H1 (cell line): Measurements from ENCODE around the gene CKAP5. TPM values are rescaled to one million over a fixed set of nuclear protein-coding genes. Genes with fewer than 3 reads are reported as not detected.

Experiments used
- CTCF ChIA-PET: fragments of 300-600 bp; sonication (Branson Sonifier 250); formaldehyde crosslinking; loops from one replicate; lab custom pipeline; 2021; ENCODE audit not compliant: partially characterized antibody; lab: Charles Lee
- POLR2A ChIA-PET: fragments of 300-600 bp; sonication (Branson Sonifier 250); formaldehyde crosslinking; loops from one replicate; lab custom pipeline; 2021; ENCODE audit warnings: inconsistent platforms; ENCODE audit not compliant: partially characterized antibody; lab: Charles Lee
- DNase-seq, 2 experiments: peaks; one replicate each; pipeline versions ENCODE4 v3.0.0 to v3.0.0-alpha.2; 2010 to 2022; ENCODE audit warnings: low spot score in 2 of 2, low read depth in 1 of 2, mixed read lengths in 1 of 2
- FAIRE-seq: peaks from 2 replicates; lab custom pipeline; 2011; peaks lifted over from hg19 to GRCh38; lab: Jason Lieb, UNC
- H2AFZ ChIP-seq: 2 replicates; pipeline ENCODE4 v1.8.1; 2012; ENCODE audit warnings: low read length, inconsistent platforms
- H2AK5ac ChIP-seq: 2 replicates; pipeline ENCODE4 v1.6.1; 2013; ENCODE audit warnings: low read depth, low read length
- H2BK120ac ChIP-seq: replicated peaks from 2 replicates; pipeline ENCODE3; 2013; ENCODE audit warnings: low read depth, low read length, inconsistent platforms
- H2BK12ac ChIP-seq: 2 replicates; pipeline ENCODE4 v1.6.1; 2013; ENCODE audit warnings: low read depth, low read length
- H2BK15ac ChIP-seq: 2 replicates; pipeline ENCODE4 v1.6.1; 2013; ENCODE audit warnings: low read length
- H2BK20ac ChIP-seq: 2 replicates; pipeline ENCODE4 v1.6.1; 2013; ENCODE audit warnings: low read length
- H2BK5ac ChIP-seq: 2 replicates; pipeline ENCODE4 v1.6.1; 2013; ENCODE audit warnings: low read depth, low read length
- H3K14ac ChIP-seq: 2 replicates; pipeline ENCODE4 v1.6.1; 2013; ENCODE audit warnings: inconsistent platforms; ENCODE audit not compliant: insufficient read length
- H3K18ac ChIP-seq: 2 replicates; pipeline ENCODE4 v1.6.1; 2013; ENCODE audit warnings: low read length; ENCODE audit errors: extremely low read depth
- H3K23ac ChIP-seq: 2 replicates; pipeline ENCODE4 v1.6.1; 2013; ENCODE audit warnings: inconsistent platforms; ENCODE audit not compliant: insufficient read length
- H3K23me2 ChIP-seq: 2 replicates; pipeline ENCODE4 v1.6.1; 2013; ENCODE audit warnings: low read depth, low read length
- H3K27ac ChIP-seq: 2 replicates; pipeline ENCODE4 v1.6.1; 2011; ENCODE audit warnings: low read depth, low read length, inconsistent platforms
- H3K27me3 ChIP-seq, 4 experiments: replicated peaks in 1 of 4; 1 replicate in 1 of 4; 2 replicates in 3 of 4; pipeline versions ENCODE4 v1.6.1 to v1.8.1; 2011 to 2013; ENCODE audit warnings: low read length in 3 of 4, mild to moderate bottlenecking in 3 of 4, inconsistent platforms in 2 of 4, mixed read lengths in 2 of 4, moderate library complexity in 1 of 4; ENCODE audit not compliant: control insufficient read depth in 3 of 4, insufficient read depth in 3 of 4; ENCODE audit errors: extremely low read depth in 1 of 4
- H3K36me3 ChIP-seq, 4 experiments: 2 replicates each; pipeline versions ENCODE4 v1.6.1 to v1.8.1; 2011 to 2013; ENCODE audit warnings: mild to moderate bottlenecking in 4 of 4, low read length in 3 of 4, moderate library complexity in 2 of 4, control low read depth in 1 of 4, inconsistent platforms in 1 of 4; ENCODE audit not compliant: insufficient read depth in 4 of 4, control insufficient read depth in 2 of 4
- H3K4ac ChIP-seq: replicated peaks from 2 replicates; pipeline ENCODE3; 2013; ENCODE audit warnings: low read length, low read depth, mixed read lengths, inconsistent platforms; ENCODE audit not compliant: insufficient read length
- H3K4me1 ChIP-seq, 4 experiments: replicated peaks in 1 of 4; 1 replicate in 1 of 4; 2 replicates in 3 of 4; pipeline versions ENCODE4 v1.6.1 to v1.8.1; 2011 to 2013; ENCODE audit warnings: low read length in 3 of 4, inconsistent platforms in 2 of 4, mixed read lengths in 1 of 4; ENCODE audit not compliant: insufficient read depth in 4 of 4, control insufficient read depth in 3 of 4
- H3K4me2 ChIP-seq, 2 experiments: 2 replicates each; pipeline versions ENCODE4 v1.6.1 to v1.8.1; 2011 to 2013; ENCODE audit warnings: low read depth in 2 of 2, low read length in 2 of 2, control low read depth in 1 of 2, inconsistent platforms in 1 of 2, mild to moderate bottlenecking in 1 of 2; ENCODE audit not compliant: insufficient read depth in 1 of 2
- H3K4me3 ChIP-seq, 4 experiments: fragments of 200-600, 300-600 bp in 1 of 4; sonication (generic), shearing (Covaris generic), sonication (Bioruptor Twin) in 1 of 4; 2 replicates each; pipeline versions ENCODE4 v1.5.1 to v1.8.1; 2011 to 2016; ENCODE audit warnings: low read length in 4 of 4, low read depth in 3 of 4, control low read depth in 2 of 4, inconsistent platforms in 2 of 4, mild to moderate bottlenecking in 2 of 4, mixed read lengths in 1 of 4, moderate library complexity in 1 of 4; ENCODE audit not compliant: insufficient read depth in 2 of 4; ENCODE audit errors: extremely low read depth in 1 of 4
- H3K56ac ChIP-seq: replicated peaks from 2 replicates; pipeline ENCODE3; 2013; ENCODE audit warnings: low read depth, mild to moderate bottlenecking, mixed read lengths, low read length, inconsistent platforms; ENCODE audit not compliant: insufficient read length
- H3K79me1 ChIP-seq: 2 replicates; pipeline ENCODE4 v1.6.1; 2013; ENCODE audit warnings: low read depth, low read length, control low read depth
- H3K79me2 ChIP-seq, 2 experiments: 2 replicates each; pipeline versions ENCODE4 v1.6.1 to v1.8.1; 2012 to 2013; ENCODE audit warnings: low read length in 2 of 2, mild to moderate bottlenecking in 2 of 2, inconsistent platforms in 1 of 2; ENCODE audit not compliant: insufficient read depth in 2 of 2, control insufficient read depth in 1 of 2
- H3K9ac ChIP-seq, 4 experiments: replicated peaks in 1 of 4; 1 replicate in 1 of 4; 2 replicates in 3 of 4; pipeline versions ENCODE4 v1.6.1 to v1.8.1; 2011 to 2013; ENCODE audit warnings: low read depth in 3 of 4, low read length in 3 of 4, control low read depth in 2 of 4, mild to moderate bottlenecking in 2 of 4, moderate library complexity in 2 of 4, inconsistent platforms in 1 of 4; ENCODE audit errors: extremely low read depth in 1 of 4
- H3K9me3 ChIP-seq, 2 experiments: 2 replicates each; pipeline versions ENCODE4 v1.6.1 to v1.8.1; 2012 to 2013; ENCODE audit warnings: mild to moderate bottlenecking in 2 of 2, moderate library complexity in 2 of 2, control low read depth in 1 of 2, inconsistent platforms in 1 of 2, low read depth in 1 of 2, low read length in 1 of 2, mixed read lengths in 1 of 2; ENCODE audit not compliant: insufficient read depth in 2 of 2
- H4K20me1 ChIP-seq, 2 experiments: replicated peaks in 1 of 2; 2 replicates each; pipeline versions ENCODE3 to v1.8.1; 2011 to 2013; ENCODE audit warnings: inconsistent platforms in 2 of 2, low read length in 2 of 2, mild to moderate bottlenecking in 1 of 2; ENCODE audit not compliant: insufficient read depth in 2 of 2, control insufficient read depth in 1 of 2
- H4K5ac ChIP-seq: 2 replicates; pipeline ENCODE4 v1.6.1; 2013; ENCODE audit warnings: low read length, low read depth, mixed read lengths, inconsistent platforms; ENCODE audit not compliant: insufficient read length
- H4K8ac ChIP-seq: 2 replicates; pipeline ENCODE4 v1.8.0; 2013; ENCODE audit warnings: mild to moderate bottlenecking, moderate library complexity, low read length, inconsistent platforms; ENCODE audit not compliant: insufficient read depth; ENCODE audit errors: extremely low read depth
- H4K91ac ChIP-seq: replicated peaks from 2 replicates; pipeline ENCODE3; 2013; ENCODE audit warnings: low read length, mixed read lengths, inconsistent platforms; ENCODE audit not compliant: insufficient read length
- BCL11A ChIP-seq, 2 experiments: IDR thresholded peaks; one replicate each; pipeline ENCODE4 v1.6.1; 2011; ENCODE audit warnings: low read depth in 2 of 2, low read length in 2 of 2, mild to moderate bottlenecking in 2 of 2
- CREB1 ChIP-seq: IDR thresholded peaks from 2 replicates; pipeline ENCODE4 v1.6.1; 2012; ENCODE audit warnings: inconsistent platforms
- HDAC2 ChIP-seq, 2 experiments: fragments of 300-600 bp in 1 of 2; sonication (generic) in 1 of 2; IDR thresholded peaks; 2 replicates each; pipeline ENCODE4 v1.6.1; 2011 to 2012; ENCODE audit warnings: low read depth in 2 of 2, low read length in 2 of 2, mild to moderate bottlenecking in 2 of 2, moderate library complexity in 2 of 2, borderline replicate concordance in 1 of 2, inconsistent platforms in 1 of 2
- JUN ChIP-seq: IDR thresholded peaks from 2 replicates; pipeline ENCODE4 v1.6.1; 2011; ENCODE audit warnings: low read depth, mild to moderate bottlenecking, improper control_type of control experiment, low read length
- RAD21 ChIP-seq, 2 experiments: IDR thresholded peaks in 1 of 2; conservative IDR thresholded peaks in 1 of 2; 2 replicates each; pipeline ENCODE4 v1.6.1; 2011; ENCODE audit warnings: low read depth in 2 of 2, low read length in 2 of 2, improper control_type of control experiment in 1 of 2, inconsistent platforms in 1 of 2, mild to moderate bottlenecking in 1 of 2, moderate library complexity in 1 of 2
- TAF7 ChIP-seq: optimal IDR thresholded peaks from 2 replicates; pipeline ENCODE3; 2011; ENCODE audit warnings: low read depth, mild to moderate bottlenecking, inconsistent platforms, low read length, moderate library complexity, borderline replicate concordance
- TEAD4 ChIP-seq: IDR thresholded peaks from 2 replicates; pipeline ENCODE4 v1.6.1; 2012; ENCODE audit warnings: low read depth, low read length, inconsistent platforms, mixed read lengths
- WGBS, 2 experiments: shearing (Covaris generic) in 1 of 2; methylation state at CpG; one replicate each; pipeline versions ENCODE4 v1.1.6 to v1.1.7; 2013 to 2015; ENCODE audit warnings: low lambda C conversion rate in 2 of 2, mixed read lengths in 2 of 2, inconsistent platforms in 1 of 2, low coverage in 1 of 2, missing lambda C conversion rate in 1 of 2; ENCODE audit not compliant: insufficient replicate concordance in 2 of 2, insufficient coverage in 1 of 2, insufficient read length in 1 of 2; ENCODE audit errors: extremely low coverage in 1 of 2, missing lambda C conversion rate in 1 of 2; 5-methylcytosine and 5-hydroxymethylcytosine counted together
- polyA plus RNA-seq, 7 experiments: library from polyadenylated mRNA; depleted of rRNA in 3 of 7; stranded (reverse) in 5 of 7; unstranded in 2 of 7; fragments of >200 nt in 5 of 7; fragments of 200-250 nt in 2 of 7; gene quantifications; 1 replicate in 5 of 7; 2 replicates in 1 of 7; 4 replicates in 1 of 7; pipeline versions ENCODE4 v1.2.1 to v1.2.3, GENCODE V29; 2011 to 2013; ENCODE audit warnings: missing spikeins in 2 of 7, mixed read lengths in 2 of 7
- total RNA-seq: library from RNA; stranded (reverse); fragmentation: NEBNext Ultra II Directional; extraction: Animal tissue kit (Norgen Biotek cat#: 25700); gene quantifications from 2 replicates; pipeline ENCODE4 v1.2.1, GENCODE V29; 2021
- TF ChIP-seq, protein P1 (sequence below): IDR thresholded peaks from 2 replicates; pipeline ENCODE4 v1.6.1; 2011; ENCODE audit warnings: low read length, improper control_type of control experiment

Gene CKAP5
- total and polyA plus RNA-seq, 2 of the 8 experiments (the other 6 are each of a cell fraction or from before 2014, with no cell fraction given): 64.8 to 185 TPM

DNA sequence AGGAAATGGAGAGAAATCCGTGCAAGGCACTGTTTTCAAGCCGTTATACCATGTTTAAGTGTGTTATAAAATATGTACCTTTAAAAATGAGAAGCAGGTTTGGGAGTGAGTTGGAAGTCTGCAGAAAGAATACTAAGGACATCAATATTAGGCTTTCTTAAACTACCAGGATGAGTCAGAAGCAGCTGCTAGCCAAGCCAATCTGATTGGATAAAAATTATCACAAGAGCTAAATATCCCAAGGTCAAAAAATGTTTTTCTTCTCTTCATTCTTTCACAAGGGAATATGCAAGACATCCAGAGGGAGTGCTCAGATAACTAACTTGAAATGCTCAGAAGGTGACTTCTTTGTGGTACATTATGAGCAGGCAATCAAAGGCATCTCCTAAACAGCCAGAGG lies 19.3 kb upstream of the CKAP5 start:
- Histone ChIP-seq H3K36me3 (peaks cover 16 to 43% (median 33%) of the 10 kb centered on the region in 4 experiments; a peak in 7 of 8 replicates), H4K8ac (no peak overlapping the region), H3K4me2 (no peak overlapping the region), H3K23ac (no peak overlapping the region), H4K20me1 (peaks cover 0 to 2% of the 10 kb centered on the region in 2 experiments), H3K9me3 (no peaks in the 10 kb centered on the region), H3K9ac (no peak overlapping the region), H2BK120ac (no peak overlapping the region), H3K23me2 (no peaks in the 10 kb centered on the region), H2BK20ac (no peak overlapping the region), H3K4me3 (no peak overlapping the region), H3K18ac (no peak overlapping the region), H3K4me1 (no peaks in the 10 kb centered on the region), H3K79me1 (no peaks in the 10 kb centered on the region), H3K56ac (no peak overlapping the region), H2BK5ac (no peak overlapping the region), H3K27ac (no peak overlapping the region), H2BK12ac (no peak overlapping the region), H3K79me2 (no peaks in the 10 kb centered on the region), H4K91ac (no peak overlapping the region), H3K14ac (no peak overlapping the region), H2AK5ac (no peak overlapping the region)
- ChIA-PET CTCF (interaction anchor here (1.5 to 3.8 kb wide), 2 partner anchors 10 to 15 kb away, joined by 5 to 14 read pairs; no protein-coding TSS in a partner anchor), POLR2A (interaction anchor here (0.5 to 0.8 kb wide), 2 partner anchors 9 to 1785 kb away, joined by 3 read pairs; no protein-coding TSS in a partner anchor)
- DNase-seq (no peak), FAIRE-seq (no peak)
- TF ChIP-seq TAF7: no peak
- TF ChIP-seq JUN: no peak
- no peak for TF ChIP-seq HDAC2 (IDR thresholded peaks at IDR 0.05; ENCODE audit: borderline replicate concordance in 1 of 2, low read depth in 2 of 2, low read length in 2 of 2)
- TF ChIP-seq TEAD4: no peak
- no peak for TF ChIP-seq RAD21 (IDR thresholded peaks at IDR 0.05 in 1 of 2, conservative IDR thresholded peaks at IDR 0.05 in 1 of 2; ENCODE audit: low read depth in 2 of 2, low read length in 2 of 2)
- TF ChIP-seq BCL11A (IDR thresholded peaks at IDR 0.05; ENCODE audit: low read depth in 2 of 2, low read length in 2 of 2): no peak
- TF ChIP-seq, protein P1, sequence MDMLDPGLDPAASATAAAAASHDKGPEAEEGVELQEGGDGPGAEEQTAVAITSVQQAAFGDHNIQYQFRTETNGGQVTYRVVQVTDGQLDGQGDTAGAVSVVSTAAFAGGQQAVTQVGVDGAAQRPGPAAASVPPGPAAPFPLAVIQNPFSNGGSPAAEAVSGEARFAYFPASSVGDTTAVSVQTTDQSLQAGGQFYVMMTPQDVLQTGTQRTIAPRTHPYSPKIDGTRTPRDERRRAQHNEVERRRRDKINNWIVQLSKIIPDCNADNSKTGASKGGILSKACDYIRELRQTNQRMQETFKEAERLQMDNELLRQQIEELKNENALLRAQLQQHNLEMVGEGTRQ: no peak
- no peak for TF ChIP-seq CREB1
- TF ChIP-seq, all 59 proteins: peak for 0
- no peak overlapping the region for H2AFZ ChIP-seq
- 85% methylated on average over 2 of the region's 2 CpGs; no CpG with 5 or more reads in 1 of the 2 experiments for WGBS, 2 experiments
- no peak overlapping the region for H3K4ac ChIP-seq
- H3K27me3 ChIP-seq: no peaks in the 10 kb centered on the region
- no peak overlapping the region for H4K5ac ChIP-seq
- H2BK15ac ChIP-seq: no peak overlapping the region
